H1 (cell line): ENCODE results near the gene RPS6KA2. TPM values are rescaled to one million over a fixed set of nuclear protein-coding genes. Genes with fewer than 3 reads are reported as not detected.

ENCODE experiments used
- BACH1 ChIP-seq: IDR thresholded peaks from 2 replicates; pipeline ENCODE4 v1.6.1; 2012; ENCODE audit warnings: low read length, improper control_type of control experiment
- BCL11A ChIP-seq, 2 experiments: IDR thresholded peaks; one replicate each; pipeline ENCODE4 v1.6.1; 2011; ENCODE audit warnings: low read depth in 2 of 2, low read length in 2 of 2, mild to moderate bottlenecking in 2 of 2
- CTBP2 ChIP-seq: IDR thresholded peaks from 2 replicates; pipeline ENCODE4 v1.7.0; 2011; ENCODE audit warnings: borderline replicate concordance, mild to moderate bottlenecking, moderate library complexity, mixed read lengths, low read length; ENCODE audit not compliant: insufficient read depth, insufficient read length
- EP300 ChIP-seq, 2 experiments: IDR thresholded peaks; 1 replicate in 1 of 2; 2 replicates in 1 of 2; pipeline ENCODE4 v1.6.1; 2011 to 2012; ENCODE audit warnings: low read depth in 2 of 2, low read length in 2 of 2, mild to moderate bottlenecking in 2 of 2, borderline replicate concordance in 1 of 2, inconsistent platforms in 1 of 2, moderate library complexity in 1 of 2
- POLR2A ChIP-seq, 2 experiments: IDR thresholded peaks; 1 replicate in 1 of 2; 2 replicates in 1 of 2; pipeline ENCODE4 v1.6.1; 2011; ENCODE audit warnings: low read depth in 2 of 2, low read length in 2 of 2, mild to moderate bottlenecking in 2 of 2; ENCODE audit errors: control extremely low read depth in 1 of 2
- POLR2AphosphoS5 ChIP-seq: IDR thresholded peaks from 2 replicates; pipeline ENCODE4 v1.6.1; 2011; ENCODE audit warnings: low read depth, low read length
- polyA plus RNA-seq, 7 experiments: library from polyadenylated mRNA; depleted of rRNA in 3 of 7; stranded (reverse) in 5 of 7; unstranded in 2 of 7; fragments of >200 nt in 5 of 7; fragments of 200-250 nt in 2 of 7; gene quantifications; 1 replicate in 5 of 7; 2 replicates in 1 of 7; 4 replicates in 1 of 7; pipeline versions ENCODE4 v1.2.1 to v1.2.3, GENCODE V29; 2011 to 2013; ENCODE audit warnings: missing spikeins in 2 of 7, mixed read lengths in 2 of 7
- total RNA-seq: library from RNA; stranded (reverse); fragmentation: NEBNext Ultra II Directional; extraction: Animal tissue kit (Norgen Biotek cat#: 25700); gene quantifications from 2 replicates; pipeline ENCODE4 v1.2.1, GENCODE V29; 2021

RPS6KA2 gene
- total and polyA plus RNA-seq, 2 of the 8 experiments (the other 6 are each of a cell fraction or from before 2014, with no cell fraction given): 8.8 to 25.7 TPM

DNA sequence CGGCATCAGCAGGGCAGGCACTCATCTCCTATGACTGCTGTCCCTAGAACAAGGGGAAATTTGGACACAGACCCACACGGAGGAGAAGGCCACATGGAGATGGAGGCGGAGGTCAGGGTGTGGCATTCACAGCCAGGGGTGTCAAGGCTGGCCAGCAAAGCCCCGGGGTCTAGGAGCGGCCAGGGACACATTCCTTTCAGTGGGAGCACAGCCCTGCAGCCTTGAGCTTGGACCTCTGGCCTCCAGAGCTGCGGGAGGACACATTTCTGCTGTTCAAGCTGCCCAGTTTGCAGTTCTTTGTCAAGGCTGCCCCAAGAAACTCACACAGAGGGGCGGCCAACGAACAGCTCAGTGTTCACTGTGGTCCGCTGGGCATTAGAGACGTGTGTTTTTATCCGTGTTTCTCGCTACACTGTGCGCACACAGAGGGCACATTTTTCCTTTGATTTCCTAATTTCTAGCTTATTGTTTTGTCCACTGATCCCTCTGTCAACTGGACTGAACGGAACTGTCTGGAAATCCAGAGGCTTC lies 150.9 kb downstream of the RPS6KA2 start (continued):
- TF ChIP-seq BCL11A (IDR thresholded peaks at IDR 0.05; ENCODE audit: low read depth in 2 of 2, low read length in 2 of 2) (no peak), POLR2A (IDR thresholded peaks at IDR 0.05; ENCODE audit: control extremely low read depth in 1 of 2, low read depth in 2 of 2, low read length in 2 of 2) (no peak), CTBP2 (no peak), EP300 (IDR thresholded peaks at IDR 0.05; ENCODE audit: borderline replicate concordance in 1 of 2, low read depth in 2 of 2, low read length in 2 of 2) (no peak), BACH1 (no peak), POLR2AphosphoS5 (no peak)
- TF ChIP-seq, all 59 proteins: peak for 0
